CD4-positive, alpha-beta T cell treated with Interleukin-15 for 4 hours (primary cell): Measurements from ENCODE around the gene MGST2.

Source experiments
- DNase-seq: peaks from one replicate; pipeline ENCODE4 v3.0.0-alpha.2; 2020; ENCODE audit warnings: low spot score

Gene MGST2

GRCh38 chr4:139738846-139739613 lies 73.4 kb downstream of the MGST2 start:
- no peak for DNase-seq

GRCh38 chr4:139740121-139740520 lies 74.5 kb downstream of the MGST2 start:
- no peak for DNase-seq

- DNase-seq = no peak
These were observed 75.0 kb downstream of the MGST2 start for GRCh38 chr4:139740531-139741041.

GRCh38 chr4:139743027-139743426 lies 77.4 kb downstream of the MGST2 start:
- no peak for DNase-seq

- DNase-seq = no peak
These were observed 78.6 kb downstream of the MGST2 start for GRCh38 chr4:139744232-139744631.

- no peak for DNase-seq
These were observed 79.6 kb downstream of the MGST2 start for GRCh38 chr4:139745111-139745639.

GRCh38 chr4:139746431-139747171 lies 81.0 kb downstream of the MGST2 start:
- DNase-seq = no peak

GRCh38 chr4:139749338-139749737 lies 83.7 kb downstream of the MGST2 start:
- DNase-seq = no peak

- no peak for DNase-seq
These were observed 84.3 kb downstream of the MGST2 start for GRCh38 chr4:139749835-139750498.

- DNase-seq = no peak
These were observed 88.1 kb downstream of the MGST2 start for GRCh38 chr4:139753686-139754085.
